ENCODE measurements around the gene IMP4.

DNA sequence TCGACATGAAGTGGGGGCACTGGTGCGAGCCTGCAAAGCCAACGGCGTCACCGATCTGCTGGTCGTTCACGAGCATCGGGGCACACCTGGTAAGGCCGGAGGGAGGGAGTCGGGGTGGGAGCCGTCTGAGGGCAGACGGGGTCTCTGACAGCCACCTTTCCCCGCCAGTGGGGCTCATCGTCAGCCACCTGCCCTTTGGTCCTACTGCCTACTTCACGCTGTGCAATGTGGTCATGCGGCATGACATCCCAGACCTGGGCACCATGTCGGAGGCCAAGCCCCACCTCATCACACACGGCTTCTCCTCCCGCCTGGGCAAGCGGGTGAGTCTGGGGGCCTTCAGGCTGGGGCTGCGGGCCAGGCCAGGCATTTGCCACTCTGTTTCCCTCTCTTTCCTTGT, 2.9 kb downstream of the IMP4 start:
- TF ChIP-seq, protein P1, sequence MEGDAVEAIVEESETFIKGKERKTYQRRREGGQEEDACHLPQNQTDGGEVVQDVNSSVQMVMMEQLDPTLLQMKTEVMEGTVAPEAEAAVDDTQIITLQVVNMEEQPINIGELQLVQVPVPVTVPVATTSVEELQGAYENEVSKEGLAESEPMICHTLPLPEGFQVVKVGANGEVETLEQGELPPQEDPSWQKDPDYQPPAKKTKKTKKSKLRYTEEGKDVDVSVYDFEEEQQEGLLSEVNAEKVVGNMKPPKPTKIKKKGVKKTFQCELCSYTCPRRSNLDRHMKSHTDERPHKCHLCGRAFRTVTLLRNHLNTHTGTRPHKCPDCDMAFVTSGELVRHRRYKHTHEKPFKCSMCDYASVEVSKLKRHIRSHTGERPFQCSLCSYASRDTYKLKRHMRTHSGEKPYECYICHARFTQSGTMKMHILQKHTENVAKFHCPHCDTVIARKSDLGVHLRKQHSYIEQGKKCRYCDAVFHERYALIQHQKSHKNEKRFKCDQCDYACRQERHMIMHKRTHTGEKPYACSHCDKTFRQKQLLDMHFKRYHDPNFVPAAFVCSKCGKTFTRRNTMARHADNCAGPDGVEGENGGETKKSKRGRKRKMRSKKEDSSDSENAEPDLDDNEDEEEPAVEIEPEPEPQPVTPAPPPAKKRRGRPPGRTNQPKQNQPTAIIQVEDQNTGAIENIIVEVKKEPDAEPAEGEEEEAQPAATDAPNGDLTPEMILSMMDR (IDR thresholded peaks at IDR 0.05) = no peak
- no peak for TF ChIP-seq POLR2A (IDR thresholded peaks at IDR 0.05)
